Measurements from ENCODE around the gene RFK.

GRCh38 chr9:76359365-76359764, 34.9 kb downstream of the RFK start:
- TF ChIP-seq, protein P1, sequence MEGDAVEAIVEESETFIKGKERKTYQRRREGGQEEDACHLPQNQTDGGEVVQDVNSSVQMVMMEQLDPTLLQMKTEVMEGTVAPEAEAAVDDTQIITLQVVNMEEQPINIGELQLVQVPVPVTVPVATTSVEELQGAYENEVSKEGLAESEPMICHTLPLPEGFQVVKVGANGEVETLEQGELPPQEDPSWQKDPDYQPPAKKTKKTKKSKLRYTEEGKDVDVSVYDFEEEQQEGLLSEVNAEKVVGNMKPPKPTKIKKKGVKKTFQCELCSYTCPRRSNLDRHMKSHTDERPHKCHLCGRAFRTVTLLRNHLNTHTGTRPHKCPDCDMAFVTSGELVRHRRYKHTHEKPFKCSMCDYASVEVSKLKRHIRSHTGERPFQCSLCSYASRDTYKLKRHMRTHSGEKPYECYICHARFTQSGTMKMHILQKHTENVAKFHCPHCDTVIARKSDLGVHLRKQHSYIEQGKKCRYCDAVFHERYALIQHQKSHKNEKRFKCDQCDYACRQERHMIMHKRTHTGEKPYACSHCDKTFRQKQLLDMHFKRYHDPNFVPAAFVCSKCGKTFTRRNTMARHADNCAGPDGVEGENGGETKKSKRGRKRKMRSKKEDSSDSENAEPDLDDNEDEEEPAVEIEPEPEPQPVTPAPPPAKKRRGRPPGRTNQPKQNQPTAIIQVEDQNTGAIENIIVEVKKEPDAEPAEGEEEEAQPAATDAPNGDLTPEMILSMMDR (IDR thresholded peaks at IDR 0.05 in 2 of 3, conservative IDR thresholded peaks at IDR 0.05 in 1 of 3; ENCODE audit: insufficient read depth in 2 of 3, low read depth in 1 of 3, low read length in 3 of 3), result no peak
- TF ChIP-seq, protein P2, sequence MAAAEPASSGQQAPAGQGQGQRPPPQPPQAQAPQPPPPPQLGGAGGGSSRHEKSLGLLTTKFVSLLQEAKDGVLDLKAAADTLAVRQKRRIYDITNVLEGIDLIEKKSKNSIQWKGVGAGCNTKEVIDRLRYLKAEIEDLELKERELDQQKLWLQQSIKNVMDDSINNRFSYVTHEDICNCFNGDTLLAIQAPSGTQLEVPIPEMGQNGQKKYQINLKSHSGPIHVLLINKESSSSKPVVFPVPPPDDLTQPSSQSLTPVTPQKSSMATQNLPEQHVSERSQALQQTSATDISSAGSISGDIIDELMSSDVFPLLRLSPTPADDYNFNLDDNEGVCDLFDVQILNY (CRISPR knock-in tag; IDR thresholded peaks at IDR 0.05), result no peak
- TF ChIP-seq HIVEP1 (CRISPR knock-in tag; IDR thresholded peaks at IDR 0.05) (no peak), ZC3H11A (IDR thresholded peaks at IDR 0.05; ENCODE audit: low read depth, low read length) (no peak), YY1 (IDR thresholded peaks at IDR 0.05; ENCODE audit: borderline replicate concordance in 1 of 3, control insufficient read depth in 1 of 3, extremely low read depth in 1 of 3, insufficient read depth in 3 of 3, insufficient read length in 1 of 3, insufficient replicate concordance in 2 of 3, low read depth in 1 of 3, low read length in 2 of 3) (no peak), THAP7 (CRISPR knock-in tag; IDR thresholded peaks at IDR 0.05) (no peak), SIRT6 (IDR thresholded peaks at IDR 0.05; ENCODE audit: low read depth, low read length) (no peak), THRAP3 (IDR thresholded peaks at IDR 0.05; ENCODE audit: borderline replicate concordance) (no peak), SP1 (CRISPR knock-in tag; IDR thresholded peaks at IDR 0.05) (no peak), KDM5B (IDR thresholded peaks at IDR 0.05; ENCODE audit: insufficient replicate concordance, low read depth, low read length) (no peak)
